ENCODE data around the gene MRPL55. TPM values are rescaled to one million over a fixed set of nuclear protein-coding genes. Genes with fewer than 3 reads are reported as not detected.

The MRPL55 gene
- total RNA-seq, 3 donors from 2014 or later (not counting 1 experiment from before 2014, with no cell fraction given), result 50.0 to 70.6 (median 64.1) TPM

GRCh38 chr1:228076796-228077430 is 32.2 kb downstream of the MRPL55 start:
- peaks cover 12% of the 10 kb centered on the region for H3K4me1 ChIP-seq (ENCODE audit: control insufficient read depth, insufficient read depth, low read length)
- intact Hi-C loops (cut with micrococcal nuclease), result no loop called here
- Mint-ChIP-seq H3K27ac (no peak overlapping the region), H3K36me3 (no peaks in the 10 kb centered on the region), H3K4me1 (peaks cover 0 to 27% of the 10 kb centered on the region in 2 donors), H3K9me3 (no peaks in the 10 kb centered on the region), H3K4me3 (no peak overlapping the region), H3K27me3 (ENCODE audit: low read depth in 2 of 2) (no peaks in the 10 kb centered on the region)
- no peak overlapping the region for H3K27ac ChIP-seq (ENCODE audit: low read length)
- H3K4me3 ChIP-seq (ENCODE audit: low read length), result no peak overlapping the region
- 96% methylated on average over 9 of the region's 9 CpGs for WGBS (ENCODE audit: insufficient coverage)
- H3K9me3 ChIP-seq (ENCODE audit: control insufficient read depth, insufficient read depth, low read length), result no peaks in the 10 kb centered on the region
- ATAC-seq (no peak), DNase-seq (no peak)
- no peaks in the 10 kb centered on the region for H3K36me3 ChIP-seq (ENCODE audit: control insufficient read depth, insufficient read depth, low read length)
- TF ChIP-seq, protein P1, sequence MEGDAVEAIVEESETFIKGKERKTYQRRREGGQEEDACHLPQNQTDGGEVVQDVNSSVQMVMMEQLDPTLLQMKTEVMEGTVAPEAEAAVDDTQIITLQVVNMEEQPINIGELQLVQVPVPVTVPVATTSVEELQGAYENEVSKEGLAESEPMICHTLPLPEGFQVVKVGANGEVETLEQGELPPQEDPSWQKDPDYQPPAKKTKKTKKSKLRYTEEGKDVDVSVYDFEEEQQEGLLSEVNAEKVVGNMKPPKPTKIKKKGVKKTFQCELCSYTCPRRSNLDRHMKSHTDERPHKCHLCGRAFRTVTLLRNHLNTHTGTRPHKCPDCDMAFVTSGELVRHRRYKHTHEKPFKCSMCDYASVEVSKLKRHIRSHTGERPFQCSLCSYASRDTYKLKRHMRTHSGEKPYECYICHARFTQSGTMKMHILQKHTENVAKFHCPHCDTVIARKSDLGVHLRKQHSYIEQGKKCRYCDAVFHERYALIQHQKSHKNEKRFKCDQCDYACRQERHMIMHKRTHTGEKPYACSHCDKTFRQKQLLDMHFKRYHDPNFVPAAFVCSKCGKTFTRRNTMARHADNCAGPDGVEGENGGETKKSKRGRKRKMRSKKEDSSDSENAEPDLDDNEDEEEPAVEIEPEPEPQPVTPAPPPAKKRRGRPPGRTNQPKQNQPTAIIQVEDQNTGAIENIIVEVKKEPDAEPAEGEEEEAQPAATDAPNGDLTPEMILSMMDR (IDR thresholded peaks at IDR 0.05), result no peak
- no peaks in the 10 kb centered on the region for H3K27me3 ChIP-seq (ENCODE audit: control insufficient read depth, insufficient read depth, low read length)

DNA sequence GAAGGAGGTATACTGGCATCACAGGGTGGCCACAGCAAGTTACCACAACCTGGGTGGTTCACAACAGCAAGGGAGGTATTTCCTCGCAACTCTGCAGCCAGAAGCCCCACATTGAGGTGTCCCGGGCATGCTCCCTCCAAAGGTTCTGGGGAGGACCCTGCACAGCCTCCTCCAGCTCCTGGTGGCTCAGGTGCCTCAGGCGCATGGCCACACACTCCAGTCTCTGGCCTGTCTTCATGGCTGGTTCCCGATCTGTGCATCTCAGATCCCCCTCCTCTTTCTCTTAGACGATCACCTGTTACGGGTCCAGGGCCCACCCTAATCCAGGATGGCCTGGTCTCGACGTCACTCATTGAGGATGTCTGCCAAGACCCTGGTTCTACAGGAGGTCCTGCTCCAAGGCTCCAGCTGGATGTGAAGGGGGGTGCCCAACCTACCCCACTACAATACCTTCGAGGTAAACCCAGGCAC is 33.3 kb downstream of the MRPL55 start:
- Histone ChIP-seq H3K36me3 (ENCODE audit: control insufficient read depth, insufficient read depth, low read length) (no peaks in the 10 kb centered on the region), H3K27me3 (ENCODE audit: control insufficient read depth, insufficient read depth, low read length) (no peaks in the 10 kb centered on the region), H3K4me3 (ENCODE audit: low read length) (no peak overlapping the region), H3K9me3 (ENCODE audit: control insufficient read depth, insufficient read depth, low read length) (no peaks in the 10 kb centered on the region), H3K4me1 (ENCODE audit: control insufficient read depth, insufficient read depth, low read length) (peaks cover 3% of the 10 kb centered on the region), H3K27ac (ENCODE audit: low read length) (no peak overlapping the region)
- ATAC-seq (no peak), DNase-seq (no peak)
- H3K4me3 Mint-ChIP-seq, result no peak overlapping the region
- no peak overlapping the region for H3K27ac Mint-ChIP-seq
- H3K36me3 Mint-ChIP-seq, result no peaks in the 10 kb centered on the region
- H3K27me3 Mint-ChIP-seq (ENCODE audit: low read depth in 2 of 2), result no peaks in the 10 kb centered on the region
- H3K9me3 Mint-ChIP-seq, result no peaks in the 10 kb centered on the region
- TF ChIP-seq, protein P1 (IDR thresholded peaks at IDR 0.05), result no peak
- 87% methylated on average over 9 of the region's 9 CpGs for WGBS (ENCODE audit: insufficient coverage)
- intact Hi-C loops (cut with micrococcal nuclease), result no loop called here
- H3K4me1 Mint-ChIP-seq, result peaks cover 0 to 19% of the 10 kb centered on the region in 2 donors

- Mint-ChIP-seq H3K27me3 (ENCODE audit: low read depth in 2 of 2) (no peaks in the 10 kb centered on the region), H3K4me1 (peaks cover 0 to 17% of the 10 kb centered on the region in 2 donors), H3K27ac (no peak overlapping the region), H3K9me3 (no peaks in the 10 kb centered on the region), H3K36me3 (no peaks in the 10 kb centered on the region), H3K4me3 (no peak overlapping the region)
- ATAC-seq (no peak), DNase-seq (no peak)
- Histone ChIP-seq H3K9me3 (ENCODE audit: control insufficient read depth, insufficient read depth, low read length) (no peaks in the 10 kb centered on the region), H3K4me1 (ENCODE audit: control insufficient read depth, insufficient read depth, low read length) (no peaks in the 10 kb centered on the region), H3K4me3 (ENCODE audit: low read length) (no peak overlapping the region), H3K27ac (ENCODE audit: low read length) (no peak overlapping the region), H3K36me3 (ENCODE audit: control insufficient read depth, insufficient read depth, low read length) (no peaks in the 10 kb centered on the region), H3K27me3 (ENCODE audit: control insufficient read depth, insufficient read depth, low read length) (no peaks in the 10 kb centered on the region)
- intact Hi-C loops (cut with micrococcal nuclease), result no loop called here
- WGBS (ENCODE audit: insufficient coverage), result 67% methylated on average over 18 of the region's 18 CpGs
- TF ChIP-seq, protein P1 (IDR thresholded peaks at IDR 0.05), result no peak
Observed at GRCh38 chr1:228074954-228075730, 34.0 kb downstream of the MRPL55 start.

Data from natural killer cell (primary cell).